H1 (cell line): ENCODE data around the gene PXDN.

Source experiments
- CREB1 ChIP-seq: IDR thresholded peaks from 2 replicates; pipeline ENCODE4 v1.6.1; 2012; ENCODE audit warnings: inconsistent platforms
- JUND ChIP-seq: IDR thresholded peaks from 2 replicates; pipeline ENCODE4 v1.6.1; 2011; ENCODE audit warnings: mild to moderate bottlenecking, improper control_type of control experiment, low read length
- SP2 ChIP-seq: IDR thresholded peaks from 2 replicates; pipeline ENCODE4 v1.6.1; 2012; ENCODE audit warnings: mild to moderate bottlenecking, low read length, inconsistent platforms
- TF ChIP-seq, protein P1 (sequence below), 3 experiments: IDR thresholded peaks; 1 replicate in 2 of 3; 2 replicates in 1 of 3; pipeline versions ENCODE4 v1.5.1 to v1.6.1; 2011; ENCODE audit warnings: low read length in 3 of 3, mild to moderate bottlenecking in 3 of 3, inconsistent platforms in 2 of 3, low read depth in 1 of 3, moderate library complexity in 1 of 3; ENCODE audit not compliant: insufficient read depth in 1 of 3; ENCODE audit errors: control extremely low read depth in 1 of 3

DNA sequence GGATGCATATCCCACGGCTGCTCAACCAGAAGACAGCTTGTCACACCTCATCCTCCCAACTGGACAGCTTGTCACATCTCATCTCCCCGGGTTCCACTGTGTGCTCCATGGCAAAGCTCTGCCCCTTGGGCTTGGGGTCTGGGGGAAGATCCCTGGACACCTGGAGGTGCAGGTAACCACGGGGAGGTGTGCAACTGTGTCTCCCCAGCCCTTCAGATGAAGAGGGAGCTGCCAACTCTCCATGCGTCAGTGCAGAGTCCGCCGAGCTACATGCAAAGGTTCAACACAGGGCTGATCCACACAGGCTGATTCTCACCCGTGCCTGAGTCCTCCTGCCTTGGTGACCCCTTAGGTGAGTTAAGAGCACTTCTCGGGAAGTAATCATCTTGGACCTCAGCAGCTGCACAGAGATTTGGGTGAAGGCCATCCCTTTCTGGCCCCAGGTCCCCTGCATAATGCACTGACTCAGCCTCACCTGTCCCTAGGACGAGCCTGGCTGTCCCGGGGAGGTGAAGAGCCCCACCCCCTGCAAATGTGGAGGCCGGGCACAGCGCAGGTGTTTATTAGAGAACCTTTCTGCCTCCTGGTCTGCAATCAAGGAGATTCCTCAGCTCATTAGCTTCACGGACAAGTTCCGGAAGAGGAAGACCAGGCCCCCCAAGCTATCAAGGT, 157.9 kb downstream of the PXDN start:
- TF ChIP-seq CREB1, result no peak
- TF ChIP-seq, protein P1, sequence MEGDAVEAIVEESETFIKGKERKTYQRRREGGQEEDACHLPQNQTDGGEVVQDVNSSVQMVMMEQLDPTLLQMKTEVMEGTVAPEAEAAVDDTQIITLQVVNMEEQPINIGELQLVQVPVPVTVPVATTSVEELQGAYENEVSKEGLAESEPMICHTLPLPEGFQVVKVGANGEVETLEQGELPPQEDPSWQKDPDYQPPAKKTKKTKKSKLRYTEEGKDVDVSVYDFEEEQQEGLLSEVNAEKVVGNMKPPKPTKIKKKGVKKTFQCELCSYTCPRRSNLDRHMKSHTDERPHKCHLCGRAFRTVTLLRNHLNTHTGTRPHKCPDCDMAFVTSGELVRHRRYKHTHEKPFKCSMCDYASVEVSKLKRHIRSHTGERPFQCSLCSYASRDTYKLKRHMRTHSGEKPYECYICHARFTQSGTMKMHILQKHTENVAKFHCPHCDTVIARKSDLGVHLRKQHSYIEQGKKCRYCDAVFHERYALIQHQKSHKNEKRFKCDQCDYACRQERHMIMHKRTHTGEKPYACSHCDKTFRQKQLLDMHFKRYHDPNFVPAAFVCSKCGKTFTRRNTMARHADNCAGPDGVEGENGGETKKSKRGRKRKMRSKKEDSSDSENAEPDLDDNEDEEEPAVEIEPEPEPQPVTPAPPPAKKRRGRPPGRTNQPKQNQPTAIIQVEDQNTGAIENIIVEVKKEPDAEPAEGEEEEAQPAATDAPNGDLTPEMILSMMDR (IDR thresholded peaks at IDR 0.05; ENCODE audit: control extremely low read depth in 1 of 3, insufficient read depth in 1 of 3, low read depth in 1 of 3, low read length in 3 of 3), result no peak
- TF ChIP-seq SP2, result no peak
- no peak for TF ChIP-seq JUND
